Superior temporal gyrus (tissue), 1 donor: ENCODE data around the gene ANKRD34A.

ENCODE experiments used
- DNase-seq: peaks from one replicate; pipeline ENCODE4 v3.0.0-alpha.2; 2016; ENCODE audit errors: extremely low spot score

ANKRD34A gene

GRCh38 chr1:145965119-145965744, 857 bp upstream of the ANKRD34A start:
- no peak for DNase-seq

- peak; percentile 62 for DNase-seq
Measured at GRCh38 chr1:145963265-145964019, 933 bp downstream of the ANKRD34A start.

- peak; percentile 73 for DNase-seq
Measured at GRCh38 chr1:145962157-145963102, 1.9 kb downstream of the ANKRD34A start.

GRCh38 chr1:145961425-145962156, 2.8 kb downstream of the ANKRD34A start:
- peak; percentile 63 for DNase-seq

GRCh38 chr1:145961109-145961424, 3.3 kb downstream of the ANKRD34A start:
- no peak for DNase-seq

GRCh38 chr1:145960468-145961108, 3.8 kb downstream of the ANKRD34A start:
- peak; percentile 51 for DNase-seq

- DNase-seq, result peak; percentile 42
Measured at GRCh38 chr1:145959957-145960467, 4.4 kb downstream of the ANKRD34A start.

GRCh38 chr1:145959333-145959732, 5.0 kb downstream of the ANKRD34A start:
- DNase-seq, result no peak

GRCh38 chr1:145958734-145959133, 5.6 kb downstream of the ANKRD34A start:
- DNase-seq, result no peak

GRCh38 chr1:145957443-145958319, 6.7 kb downstream of the ANKRD34A start, which contains the start of gene LIX1L:
TSS of gene LIX1L (minus strand) at chr1:145958017. CDS start at chr1:145957927, 90 bp downstream.
- DNase-seq, result peak; percentile 99

GRCh38 chr1:145956781-145957442, 7.5 kb downstream of the ANKRD34A start:
- DNase-seq, result peak; percentile 62

GRCh38 chr1:145956361-145956760, 8.0 kb downstream of the ANKRD34A start:
- DNase-seq, result no peak

- DNase-seq, result peak; percentile 29
Measured at GRCh38 chr1:145955436-145955835, 8.9 kb downstream of the ANKRD34A start.

- no peak for DNase-seq
Measured at GRCh38 chr1:145953861-145954260, 10.5 kb downstream of the ANKRD34A start.

- DNase-seq, result no peak
Measured at GRCh38 chr1:145952903-145953302, 11.5 kb downstream of the ANKRD34A start.

- DNase-seq, result no peak
Measured at GRCh38 chr1:145951526-145951925, 12.8 kb downstream of the ANKRD34A start.

GRCh38 chr1:145949219-145949618, 15.2 kb downstream of the ANKRD34A start:
- no peak for DNase-seq

- DNase-seq, result no peak
Measured at GRCh38 chr1:145947551-145947950, 16.8 kb downstream of the ANKRD34A start.

- DNase-seq, result no peak
Measured at GRCh38 chr1:145946477-145946986, 17.8 kb downstream of the ANKRD34A start.
